Measurements from ENCODE around the gene KIF5A. TPM values are rescaled to one million over a fixed set of nuclear protein-coding genes. Genes with fewer than 3 reads are reported as not detected.

The KIF5A gene
- total RNA-seq, 1 donor from 2014 or later, result 0.08 TPM

DNA sequence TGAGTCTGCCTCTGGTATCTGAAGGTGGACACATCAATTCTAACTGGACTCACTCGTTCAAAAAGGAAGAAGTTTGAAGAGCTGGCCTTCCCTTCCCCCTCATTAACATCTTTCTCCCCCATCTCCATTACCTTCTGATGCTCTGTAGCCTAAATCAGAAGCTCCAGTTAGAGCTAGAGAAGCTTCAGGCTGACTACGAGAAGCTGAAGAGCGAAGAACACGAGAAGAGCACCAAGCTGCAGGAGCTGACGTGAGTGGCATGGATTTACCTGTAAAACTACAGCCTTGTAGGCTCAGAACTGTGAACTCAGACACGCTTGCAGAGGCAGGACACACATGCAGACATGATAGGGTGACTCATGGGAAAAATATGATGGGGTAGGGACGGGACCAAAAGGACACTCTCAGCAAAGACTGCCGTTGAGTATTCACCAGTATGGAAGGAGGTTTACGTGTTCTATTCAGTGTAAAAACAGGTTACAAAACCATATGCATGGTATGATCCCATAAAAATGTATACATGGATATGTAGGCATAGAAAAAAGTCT is 26.8 kb downstream of the KIF5A start:
- TF ChIP-seq, protein P1, sequence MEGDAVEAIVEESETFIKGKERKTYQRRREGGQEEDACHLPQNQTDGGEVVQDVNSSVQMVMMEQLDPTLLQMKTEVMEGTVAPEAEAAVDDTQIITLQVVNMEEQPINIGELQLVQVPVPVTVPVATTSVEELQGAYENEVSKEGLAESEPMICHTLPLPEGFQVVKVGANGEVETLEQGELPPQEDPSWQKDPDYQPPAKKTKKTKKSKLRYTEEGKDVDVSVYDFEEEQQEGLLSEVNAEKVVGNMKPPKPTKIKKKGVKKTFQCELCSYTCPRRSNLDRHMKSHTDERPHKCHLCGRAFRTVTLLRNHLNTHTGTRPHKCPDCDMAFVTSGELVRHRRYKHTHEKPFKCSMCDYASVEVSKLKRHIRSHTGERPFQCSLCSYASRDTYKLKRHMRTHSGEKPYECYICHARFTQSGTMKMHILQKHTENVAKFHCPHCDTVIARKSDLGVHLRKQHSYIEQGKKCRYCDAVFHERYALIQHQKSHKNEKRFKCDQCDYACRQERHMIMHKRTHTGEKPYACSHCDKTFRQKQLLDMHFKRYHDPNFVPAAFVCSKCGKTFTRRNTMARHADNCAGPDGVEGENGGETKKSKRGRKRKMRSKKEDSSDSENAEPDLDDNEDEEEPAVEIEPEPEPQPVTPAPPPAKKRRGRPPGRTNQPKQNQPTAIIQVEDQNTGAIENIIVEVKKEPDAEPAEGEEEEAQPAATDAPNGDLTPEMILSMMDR (IDR thresholded peaks at IDR 0.05; ENCODE audit: borderline replicate concordance), result no peak
- intact Hi-C loops (cut with micrococcal nuclease), result no loop called here
- DNase-seq, result no peak
- H3K27me3 ChIP-seq (ENCODE audit: low read depth), result peaks cover 42% of the 10 kb centered on the region
- H3K4me3 ChIP-seq, result no peak overlapping the region
- no peaks in the 10 kb centered on the region for H3K4me1 ChIP-seq
- H3K36me3 ChIP-seq, result no peaks in the 10 kb centered on the region
- H3K27ac ChIP-seq (replicated peaks), result no peak overlapping the region
- no peaks in the 10 kb centered on the region for H3K9me3 ChIP-seq (replicated peaks)

GRCh38 chr12:57577981-57578758 is 28.3 kb downstream of the KIF5A start:
- no peak overlapping the region for H3K4me3 ChIP-seq
- H3K4me1 ChIP-seq, result no peaks in the 10 kb centered on the region
- TF ChIP-seq, protein P1 (IDR thresholded peaks at IDR 0.05; ENCODE audit: borderline replicate concordance), result no peak
- H3K36me3 ChIP-seq, result no peaks in the 10 kb centered on the region
- intact Hi-C loops (cut with micrococcal nuclease), result no loop called here
- no peaks in the 10 kb centered on the region for H3K9me3 ChIP-seq (replicated peaks)
- H3K27ac ChIP-seq (replicated peaks), result no peak overlapping the region
- DNase-seq, result no peak
- peaks cover 41% of the 10 kb centered on the region for H3K27me3 ChIP-seq (ENCODE audit: low read depth)

- intact Hi-C loops (cut with micrococcal nuclease), result no loop called here
- DNase-seq, result no peak
- Histone ChIP-seq H3K4me1 (no peaks in the 10 kb centered on the region), H3K27me3 (ENCODE audit: low read depth) (peaks cover 41% of the 10 kb centered on the region), H3K36me3 (no peaks in the 10 kb centered on the region), H3K9me3 (replicated peaks) (no peaks in the 10 kb centered on the region), H3K4me3 (no peak overlapping the region), H3K27ac (replicated peaks) (no peak overlapping the region)
- TF ChIP-seq, protein P1 (IDR thresholded peaks at IDR 0.05; ENCODE audit: borderline replicate concordance), result no peak
Observed at GRCh38 chr12:57579011-57579410, 29.2 kb downstream of the KIF5A start.

- intact Hi-C loops (cut with micrococcal nuclease), result loop anchor here (5.0 kb wide), 1 partner anchor 42 kb away; no protein-coding TSS in a partner anchor
- no peaks in the 10 kb centered on the region for H3K36me3 ChIP-seq
- H3K4me1 ChIP-seq, result no peaks in the 10 kb centered on the region
- H3K27ac ChIP-seq (replicated peaks), result no peak overlapping the region
- TF ChIP-seq, protein P1 (IDR thresholded peaks at IDR 0.05; ENCODE audit: borderline replicate concordance), result no peak
- no peak for DNase-seq
- no peaks in the 10 kb centered on the region for H3K9me3 ChIP-seq (replicated peaks)
- no peak overlapping the region for H3K4me3 ChIP-seq
- peaks cover 38% of the 10 kb centered on the region for H3K27me3 ChIP-seq (ENCODE audit: low read depth)
Observed at GRCh38 chr12:57579677-57580465, 30.0 kb downstream of the KIF5A start.

DNA sequence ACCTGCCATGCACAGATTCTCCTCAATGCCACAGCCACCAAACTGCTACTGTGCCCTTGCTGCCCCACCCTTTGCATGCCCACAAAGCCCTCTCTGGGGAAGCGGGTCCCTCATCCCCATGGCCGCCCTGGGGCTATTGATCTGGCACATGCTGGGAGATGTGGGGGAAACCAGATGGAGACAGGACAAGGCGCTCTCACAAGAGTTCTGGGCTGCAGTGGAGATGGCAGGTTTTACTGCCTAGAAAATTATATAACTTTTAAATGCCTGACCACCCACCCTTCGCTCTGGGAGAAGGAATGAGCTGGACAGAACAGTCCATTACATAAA is 30.6 kb downstream of the KIF5A start:
- H3K9me3 ChIP-seq (replicated peaks), result no peaks in the 10 kb centered on the region
- no peak overlapping the region for H3K27ac ChIP-seq (replicated peaks)
- peaks cover 33% of the 10 kb centered on the region for H3K27me3 ChIP-seq (ENCODE audit: low read depth)
- no peak overlapping the region for H3K4me3 ChIP-seq
- no peaks in the 10 kb centered on the region for H3K36me3 ChIP-seq
- H3K4me1 ChIP-seq, result no peaks in the 10 kb centered on the region
- TF ChIP-seq, protein P1 (IDR thresholded peaks at IDR 0.05; ENCODE audit: borderline replicate concordance), result no peak
- intact Hi-C loops (cut with micrococcal nuclease), result loop anchor here (5.0 kb wide), 1 partner anchor 42 kb away; no protein-coding TSS in a partner anchor
- no peak for DNase-seq
